Astrocyte (in vitro differentiated cells and primary cell): ENCODE data around the gene MAEA. TPM values are rescaled to one million over a fixed set of nuclear protein-coding genes. Genes with fewer than 3 reads are reported as not detected.

Source experiments
- DNase-seq: peaks from one replicate; pipeline ENCODE4 v3.0.0-alpha.2; 2010; ENCODE audit warnings: low read depth
- FAIRE-seq: peaks from 2 replicates; lab custom pipeline; 2011; peaks lifted over from hg19 to GRCh38; lab: Jason Lieb, UNC
- H2AFZ ChIP-seq: 2 replicates; pipeline ENCODE4 v1.6.0; 2012; ENCODE audit warnings: low read depth, low read length, inconsistent platforms
- H3K27ac ChIP-seq: 2 replicates; pipeline ENCODE4 v1.5.1; 2011; ENCODE audit warnings: low read depth, low read length, inconsistent platforms
- H3K27me3 ChIP-seq: 2 replicates; pipeline ENCODE4 v1.6.0; 2011; ENCODE audit warnings: low read length, inconsistent platforms; ENCODE audit not compliant: insufficient read depth
- H3K36me3 ChIP-seq: 2 replicates; pipeline ENCODE4 v1.5.1; 2011; ENCODE audit warnings: low read length, inconsistent platforms; ENCODE audit not compliant: insufficient read depth
- H3K4me1 ChIP-seq: 2 replicates; pipeline ENCODE4 v1.5.1; 2011; ENCODE audit warnings: low read length, inconsistent platforms; ENCODE audit not compliant: insufficient read depth
- H3K4me2 ChIP-seq: 2 replicates; pipeline ENCODE4 v1.6.0; 2012; ENCODE audit warnings: low read length, inconsistent platforms
- H3K4me3 ChIP-seq: 2 replicates; pipeline ENCODE4 v1.5.1; 2011; ENCODE audit warnings: low read depth, mild to moderate bottlenecking, low read length, inconsistent platforms; ENCODE audit not compliant: insufficient read depth
- H3K79me2 ChIP-seq: 2 replicates; pipeline ENCODE4 v1.6.0; 2012; ENCODE audit warnings: mild to moderate bottlenecking, low read length, inconsistent platforms; ENCODE audit not compliant: insufficient read depth
- H3K9ac ChIP-seq: 2 replicates; pipeline ENCODE4 v1.6.0; 2012; ENCODE audit warnings: mild to moderate bottlenecking, low read length, inconsistent platforms
- H3K9me3 ChIP-seq: 2 replicates; pipeline ENCODE4 v1.5.1; 2012; ENCODE audit warnings: low read depth, mild to moderate bottlenecking, low read length, inconsistent platforms; ENCODE audit not compliant: insufficient read depth
- H4K20me1 ChIP-seq: 2 replicates; pipeline ENCODE4 v1.6.0; 2012; ENCODE audit warnings: low read length, inconsistent platforms; ENCODE audit not compliant: insufficient read depth
- H3K27ac Mint-ChIP-seq: one replicate; pipeline ENCODE4 v1.8.0; 2021; ENCODE audit warnings: mild to moderate bottlenecking, mixed read lengths; ENCODE audit not compliant: unreplicated experiment
- H3K27me3 Mint-ChIP-seq: one replicate; pipeline ENCODE4 v1.8.0; 2021; ENCODE audit warnings: low read depth, mixed read lengths; ENCODE audit not compliant: unreplicated experiment
- H3K36me3 Mint-ChIP-seq: one replicate; pipeline ENCODE4 v1.8.0; 2021; ENCODE audit warnings: low read depth, mixed read lengths; ENCODE audit not compliant: unreplicated experiment
- H3K4me1 Mint-ChIP-seq: one replicate; pipeline ENCODE4 v1.8.0; 2021; ENCODE audit warnings: low read depth, mixed read lengths; ENCODE audit not compliant: unreplicated experiment
- H3K4me3 Mint-ChIP-seq: one replicate; pipeline ENCODE4 v1.8.0; 2021; ENCODE audit warnings: mild to moderate bottlenecking, moderate library complexity, mixed read lengths; ENCODE audit not compliant: unreplicated experiment
- H3K9me3 Mint-ChIP-seq: one replicate; pipeline ENCODE4 v1.8.0; 2021; ENCODE audit warnings: mild to moderate bottlenecking, mixed read lengths; ENCODE audit not compliant: unreplicated experiment
- CTCF ChIP-seq: IDR thresholded peaks from 2 replicates; pipeline ENCODE4 v1.5.1; 2011; ENCODE audit warnings: low read depth, mild to moderate bottlenecking, inconsistent platforms, low read length, moderate library complexity; ENCODE audit not compliant: insufficient read depth
- EZH2 ChIP-seq: IDR thresholded peaks from 2 replicates; pipeline ENCODE4 v1.6.1; 2012; ENCODE audit warnings: mild to moderate bottlenecking, low read length, inconsistent platforms; ENCODE audit not compliant: insufficient read depth
- total RNA-seq: library from RNA; stranded (reverse); gene quantifications from 2 replicates; pipeline ENCODE4 v1.2.1, GENCODE V29; 2021

MAEA gene
- total RNA-seq, 1 donor from 2014 or later = 79.3 TPM

DNA sequence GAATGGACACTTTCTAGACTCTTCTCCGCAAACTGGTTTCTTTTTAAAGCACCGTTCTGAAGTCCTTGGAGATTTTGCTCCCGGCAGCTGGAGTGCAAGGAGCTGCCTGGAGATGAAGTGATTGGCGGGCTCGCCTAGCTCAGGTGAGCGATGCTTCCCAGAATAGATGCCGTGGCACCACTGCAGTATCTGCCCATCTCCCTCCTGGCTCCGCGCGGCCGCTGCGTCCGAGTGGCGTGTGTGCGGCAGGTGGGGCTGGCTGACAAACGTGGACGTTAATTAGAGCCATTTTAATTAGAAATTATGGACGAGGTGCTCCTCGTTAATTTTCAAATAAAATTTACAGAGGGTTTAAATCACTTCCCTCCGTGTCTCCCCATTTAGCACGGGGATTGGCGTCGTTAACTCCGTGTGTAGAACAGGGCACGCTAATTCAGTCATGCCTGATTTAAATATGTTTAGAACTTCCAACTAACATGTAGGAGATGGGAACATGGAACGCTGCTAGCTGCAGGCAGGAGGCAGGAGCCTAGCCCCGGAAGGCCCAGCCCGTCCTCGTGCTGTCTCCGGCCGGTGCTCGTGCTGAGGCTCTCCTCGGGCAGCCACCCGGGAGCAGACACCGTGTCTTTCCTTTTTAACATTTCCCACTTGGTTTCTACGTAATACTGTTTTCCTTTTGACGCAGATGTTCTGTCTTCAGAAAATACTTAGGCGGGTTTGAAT is 68.9 kb downstream of the MAEA start:
- H2AFZ ChIP-seq = no peak overlapping the region
- DNase-seq = no peak
- no peak overlapping the region for H3K4me3 ChIP-seq
- H3K9ac ChIP-seq = no peak overlapping the region
- Mint-ChIP-seq H3K27me3 (no peaks in the 10 kb centered on the region), H3K9me3 (no peaks in the 10 kb centered on the region), H3K4me1 (peaks cover 3% of the 10 kb centered on the region), H3K36me3 (peaks cover 17% of the 10 kb centered on the region), H3K4me3 (no peak overlapping the region), H3K27ac (no peak overlapping the region)
- H3K4me2 ChIP-seq = no peak overlapping the region
- H4K20me1 ChIP-seq = peaks cover 4% of the 10 kb centered on the region
- H3K4me1 ChIP-seq = peaks cover 4% of the 10 kb centered on the region
- H3K79me2 ChIP-seq = no peaks in the 10 kb centered on the region
- FAIRE-seq = no peak
- H3K27me3 ChIP-seq = no peaks in the 10 kb centered on the region
- TF ChIP-seq CTCF = no peak
- no peak for TF ChIP-seq EZH2
- H3K36me3 ChIP-seq = no peaks in the 10 kb centered on the region
- H3K27ac ChIP-seq = no peak overlapping the region
- H3K9me3 ChIP-seq = no peaks in the 10 kb centered on the region

DNA sequence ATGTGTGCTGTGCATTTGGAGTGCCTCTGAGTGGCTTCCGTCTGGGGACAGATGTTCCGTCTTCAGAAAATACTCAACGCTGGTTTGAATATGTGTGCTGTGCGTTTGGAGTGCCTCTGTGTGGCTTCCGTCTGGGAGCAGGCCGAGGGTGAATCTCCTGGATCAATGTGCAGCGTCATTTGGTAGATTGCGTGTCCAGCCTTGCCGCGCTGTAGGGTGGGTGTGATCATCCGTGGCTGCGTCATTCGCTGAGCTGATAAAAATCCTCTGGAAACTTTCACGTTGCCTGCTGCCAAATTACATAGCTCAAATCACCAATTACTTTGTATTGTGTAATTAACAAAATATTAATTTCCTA is 69.4 kb downstream of the MAEA start:
- Histone ChIP-seq H3K36me3 (no peaks in the 10 kb centered on the region), H3K4me1 (peaks cover 4% of the 10 kb centered on the region), H4K20me1 (peaks cover 4% of the 10 kb centered on the region), H3K79me2 (no peaks in the 10 kb centered on the region), H3K4me3 (no peak overlapping the region), H3K9ac (no peak overlapping the region), H3K9me3 (no peaks in the 10 kb centered on the region), H2AFZ (no peak overlapping the region), H3K27me3 (no peaks in the 10 kb centered on the region), H3K4me2 (no peak overlapping the region), H3K27ac (no peak overlapping the region)
- peaks cover 3% of the 10 kb centered on the region for H3K4me1 Mint-ChIP-seq
- peaks cover 17% of the 10 kb centered on the region for H3K36me3 Mint-ChIP-seq
- H3K9me3 Mint-ChIP-seq = no peaks in the 10 kb centered on the region
- H3K27me3 Mint-ChIP-seq = no peaks in the 10 kb centered on the region
- no peak for TF ChIP-seq EZH2
- TF ChIP-seq CTCF = no peak
- H3K27ac Mint-ChIP-seq = no peak overlapping the region
- DNase-seq (no peak), FAIRE-seq (no peak)
- no peak overlapping the region for H3K4me3 Mint-ChIP-seq

DNA sequence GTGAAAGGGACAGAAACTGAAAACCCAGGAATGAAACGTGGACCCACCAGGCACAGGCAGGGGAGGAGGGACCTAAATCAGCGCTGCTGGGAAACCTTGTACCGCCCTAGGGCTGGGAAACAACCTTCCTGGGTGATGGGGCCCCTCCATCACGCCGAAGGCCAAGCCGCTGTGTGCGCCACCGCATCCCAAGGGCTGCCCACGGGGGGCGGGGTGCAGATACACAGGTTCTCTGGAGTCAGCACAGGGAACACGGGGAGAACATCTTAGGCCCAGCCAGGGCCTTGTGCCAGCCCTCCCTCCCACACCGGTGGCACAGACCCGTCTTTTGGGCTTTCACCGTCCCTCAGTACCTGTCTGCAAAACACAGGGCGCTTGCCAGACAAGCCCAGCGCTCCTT is 70.3 kb downstream of the MAEA start:
- Mint-ChIP-seq H3K27me3 (no peaks in the 10 kb centered on the region), H3K27ac (no peak overlapping the region), H3K9me3 (no peaks in the 10 kb centered on the region), H3K36me3 (peaks cover 15% of the 10 kb centered on the region), H3K4me3 (no peak overlapping the region), H3K4me1 (peaks cover 3% of the 10 kb centered on the region)
- Histone ChIP-seq H2AFZ (no peak overlapping the region), H3K9me3 (no peaks in the 10 kb centered on the region), H3K36me3 (no peaks in the 10 kb centered on the region), H3K27me3 (no peaks in the 10 kb centered on the region), H4K20me1 (peaks cover 4% of the 10 kb centered on the region), H3K27ac (no peak overlapping the region), H3K4me3 (no peak overlapping the region), H3K79me2 (no peaks in the 10 kb centered on the region), H3K4me1 (peaks cover 4% of the 10 kb centered on the region), H3K9ac (no peak overlapping the region), H3K4me2 (peak overlapping the region; percentile 11)
- no peak for FAIRE-seq
- TF ChIP-seq CTCF (no peak), EZH2 (no peak)
- no peak for DNase-seq
